Keratinocyte (primary cell): ENCODE measurements around the gene TIMM29. TPM values are rescaled to one million over a fixed set of nuclear protein-coding genes. Genes with fewer than 3 reads are reported as not detected.

ENCODE experiments used
- DNase-seq: peaks from one replicate; pipeline ENCODE4 v3.0.0-alpha.2; 2011; ENCODE audit warnings: low read depth, missing footprints, low spot score
- FAIRE-seq: peaks from 2 replicates; lab custom pipeline; 2011; peaks lifted over from hg19 to GRCh38; lab: Jason Lieb, UNC
- H2AFZ ChIP-seq: 2 replicates; pipeline ENCODE4 v1.6.0; 2012; ENCODE audit warnings: low read length, control low read depth, inconsistent platforms; ENCODE audit not compliant: control insufficient read depth
- H3K27ac ChIP-seq: 2 replicates; pipeline ENCODE4 v1.5.1; 2011; ENCODE audit warnings: low read length; ENCODE audit not compliant: control insufficient read depth, insufficient read depth
- H3K27me3 ChIP-seq: 3 replicates; pipeline ENCODE4 v1.6.0; 2011; ENCODE audit warnings: low read length; ENCODE audit not compliant: control insufficient read depth, insufficient read depth; ENCODE audit errors: extremely low read depth
- H3K36me3 ChIP-seq, 2 experiments: 2 replicates in 1 of 2; 3 replicates in 1 of 2; pipeline ENCODE4 v1.5.1; 2011; ENCODE audit warnings: low read length in 2 of 2, mild to moderate bottlenecking in 1 of 2; ENCODE audit not compliant: control insufficient read depth in 2 of 2, insufficient read depth in 2 of 2; ENCODE audit errors: extremely low read depth in 1 of 2
- H3K4me1 ChIP-seq: 3 replicates; pipeline ENCODE4 v1.5.1; 2011; ENCODE audit warnings: low read length; ENCODE audit not compliant: control insufficient read depth, insufficient read depth; ENCODE audit errors: extremely low read depth
- H3K4me2 ChIP-seq: 3 replicates; pipeline ENCODE4 v1.6.0; 2011; ENCODE audit warnings: low read depth, low read length; ENCODE audit not compliant: control insufficient read depth, insufficient read depth; ENCODE audit errors: extremely low read depth
- H3K4me3 ChIP-seq, 3 experiments: fragments of 200-600 bp in 1 of 3; sonication (generic) in 1 of 3; 2 replicates in 2 of 3; 3 replicates in 1 of 3; pipeline ENCODE4 v1.5.1; 2011 to 2016; ENCODE audit warnings: low read length in 3 of 3, mild to moderate bottlenecking in 3 of 3, control low read depth in 2 of 3, inconsistent platforms in 1 of 3, low read depth in 1 of 3, mixed read lengths in 1 of 3, mixed run types in 1 of 3, moderate library complexity in 1 of 3; ENCODE audit not compliant: control insufficient read depth in 2 of 3, insufficient read depth in 2 of 3; ENCODE audit errors: extremely low read depth in 1 of 3
- H3K79me2 ChIP-seq: 2 replicates; pipeline ENCODE4 v1.6.0; 2012; ENCODE audit warnings: low read length; ENCODE audit not compliant: control insufficient read depth, insufficient read depth
- H3K9ac ChIP-seq: 3 replicates; pipeline ENCODE4 v1.6.0; 2011; ENCODE audit warnings: low read length; ENCODE audit not compliant: control insufficient read depth, insufficient read depth; ENCODE audit errors: extremely low read depth
- H3K9me1 ChIP-seq: 3 replicates; pipeline ENCODE4 v1.6.0; 2011; ENCODE audit warnings: low read length; ENCODE audit not compliant: control insufficient read depth, insufficient read depth; ENCODE audit errors: extremely low read depth
- H3K9me3 ChIP-seq: 2 replicates; pipeline ENCODE4 v1.5.1; 2012; ENCODE audit warnings: low read depth, low read length; ENCODE audit not compliant: control insufficient read depth
- H4K20me1 ChIP-seq: 3 replicates; pipeline ENCODE4 v1.6.0; 2011; ENCODE audit warnings: low read length; ENCODE audit not compliant: control insufficient read depth, insufficient read depth; ENCODE audit errors: extremely low read depth
- CTCF ChIP-seq, 3 experiments: IDR thresholded peaks in 1 of 3; conservative IDR thresholded peaks in 1 of 3; optimal IDR thresholded peaks in 1 of 3; 2 replicates in 2 of 3; 3 replicates in 1 of 3; pipeline versions ENCODE3 to v1.5.1; 2011; ENCODE audit warnings: low read length in 3 of 3, mild to moderate bottlenecking in 3 of 3, moderate library complexity in 2 of 3, control low read depth in 1 of 3, inconsistent platforms in 1 of 3; ENCODE audit not compliant: insufficient read depth in 2 of 3; ENCODE audit errors: extremely low read depth in 1 of 3
- EZH2 ChIP-seq: IDR thresholded peaks from one replicate; pipeline ENCODE4 v1.6.1; 2012; ENCODE audit warnings: inconsistent platforms, mild to moderate bottlenecking, low read length, moderate library complexity
- dilution Hi-C: fragments of 300-500 bp; cut with MboI; formaldehyde crosslinking; loops from one replicate; pipeline ENCODE4 v1.7.0; 2020; ENCODE audit warnings: low sequenced_read_pairs; ENCODE audit not compliant: extremely low pct_ligation_motif_present
- polyA plus RNA-seq, 5 experiments: library from polyadenylated mRNA; depleted of rRNA in 3 of 5; stranded (reverse) in 3 of 5; stranded (forward) in 1 of 5; unstranded in 1 of 5; fragments of >200 nt; gene quantifications; 1 replicate in 1 of 5; 2 replicates in 3 of 5; 3 replicates in 1 of 5; pipeline versions ENCODE4 v1.2.1 to v1.2.3, GENCODE V29; 2011 to 2012; ENCODE audit warnings: missing spikeins in 2 of 5, low read depth in 1 of 5, low replicate concordance in 1 of 5

The TIMM29 gene
- polyA plus RNA-seq, 1 donor (not counting 4 experiments of a cell fraction or from before 2014, with no cell fraction given): 8.4 TPM

GRCh38 chr19:10921910-10922637 is 6.5 kb upstream of the TIMM29 start:
- Histone ChIP-seq H3K4me1 (no peaks in the 10 kb centered on the region), H3K36me3 (peaks cover 20 to 30% of the 10 kb centered on the region in 2 experiments)

GRCh38 chr19:10922638-10923014 is 6.0 kb upstream of the TIMM29 start:
- H4K20me1 ChIP-seq: no peaks in the 10 kb centered on the region
- no peaks in the 10 kb centered on the region for H3K9me1 ChIP-seq
- H3K36me3 ChIP-seq: peaks cover 24 to 30% of the 10 kb centered on the region in 2 experiments
- H3K79me2 ChIP-seq: peaks cover 6% of the 10 kb centered on the region
- H3K27ac ChIP-seq: no peak overlapping the region
- no peak overlapping the region for H3K4me3 ChIP-seq
- no peak overlapping the region for H3K9ac ChIP-seq
- no peak overlapping the region for H3K4me2 ChIP-seq
- H3K4me1 ChIP-seq: peaks cover 5% of the 10 kb centered on the region
- no peaks in the 10 kb centered on the region for H3K27me3 ChIP-seq
- H2AFZ ChIP-seq: no peak overlapping the region
- TF ChIP-seq EZH2 (no peak), CTCF (optimal IDR thresholded peaks at IDR 0.05 in 1 of 3, IDR thresholded peaks at IDR 0.05 in 1 of 3, conservative IDR thresholded peaks at IDR 0.05 in 1 of 3; ENCODE audit: extremely low read depth in 1 of 3, insufficient read depth in 2 of 3, low read length in 3 of 3) (no peak)
- no peaks in the 10 kb centered on the region for H3K9me3 ChIP-seq
- dilution Hi-C loops: no loop called here
- FAIRE-seq (no peak), DNase-seq (no peak)

More at GRCh38 chr19:10921910-10922637, 6.5 kb upstream of the TIMM29 start:
- Histone ChIP-seq H3K4me3 (no peak overlapping the region), H3K4me2 (no peak overlapping the region), H3K79me2 (peaks cover under 1% of the 10 kb centered on the region), H3K27ac (no peak overlapping the region), H2AFZ (no peak overlapping the region), H4K20me1 (no peaks in the 10 kb centered on the region), H3K9ac (no peak overlapping the region), H3K9me3 (no peaks in the 10 kb centered on the region), H3K27me3 (no peaks in the 10 kb centered on the region), H3K9me1 (no peaks in the 10 kb centered on the region)
- dilution Hi-C loops: no loop called here
- no peak for DNase-seq
- no peak for FAIRE-seq
- TF ChIP-seq EZH2 (no peak), CTCF (optimal IDR thresholded peaks at IDR 0.05 in 1 of 3, IDR thresholded peaks at IDR 0.05 in 1 of 3, conservative IDR thresholded peaks at IDR 0.05 in 1 of 3; ENCODE audit: extremely low read depth in 1 of 3, insufficient read depth in 2 of 3, low read length in 3 of 3) (no peak)
